Measurements from ENCODE around the gene MCHR2.

MCHR2 gene

DNA sequence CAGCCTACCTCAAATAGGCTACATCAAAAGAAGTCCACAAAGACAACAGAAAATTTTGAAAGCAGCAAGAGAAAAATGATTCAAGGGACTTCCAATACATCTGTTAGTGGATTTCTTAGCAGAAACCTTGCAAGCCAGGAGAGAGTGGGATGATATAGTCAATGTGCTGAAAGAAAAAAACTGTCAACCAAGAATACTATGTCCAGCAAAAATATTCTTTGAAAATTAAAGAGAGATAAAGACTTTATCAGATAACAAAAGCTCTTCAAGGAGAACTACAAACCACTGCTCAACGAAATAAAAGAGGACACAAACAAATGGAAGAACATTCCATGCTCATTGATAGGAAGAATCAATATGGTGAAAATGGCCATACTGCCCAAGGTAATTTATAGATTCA is 34.0 kb downstream of the MCHR2 start:
- no peak overlapping the region for H3K4me3 ChIP-seq (ENCODE audit: low read depth, low read length)
- no peak for DNase-seq (ENCODE audit: low read depth)
- no peak for TF ChIP-seq CTCF (IDR thresholded peaks at IDR 0.05; ENCODE audit: insufficient read depth, low read depth, low read length, missing control alignments)

DNA sequence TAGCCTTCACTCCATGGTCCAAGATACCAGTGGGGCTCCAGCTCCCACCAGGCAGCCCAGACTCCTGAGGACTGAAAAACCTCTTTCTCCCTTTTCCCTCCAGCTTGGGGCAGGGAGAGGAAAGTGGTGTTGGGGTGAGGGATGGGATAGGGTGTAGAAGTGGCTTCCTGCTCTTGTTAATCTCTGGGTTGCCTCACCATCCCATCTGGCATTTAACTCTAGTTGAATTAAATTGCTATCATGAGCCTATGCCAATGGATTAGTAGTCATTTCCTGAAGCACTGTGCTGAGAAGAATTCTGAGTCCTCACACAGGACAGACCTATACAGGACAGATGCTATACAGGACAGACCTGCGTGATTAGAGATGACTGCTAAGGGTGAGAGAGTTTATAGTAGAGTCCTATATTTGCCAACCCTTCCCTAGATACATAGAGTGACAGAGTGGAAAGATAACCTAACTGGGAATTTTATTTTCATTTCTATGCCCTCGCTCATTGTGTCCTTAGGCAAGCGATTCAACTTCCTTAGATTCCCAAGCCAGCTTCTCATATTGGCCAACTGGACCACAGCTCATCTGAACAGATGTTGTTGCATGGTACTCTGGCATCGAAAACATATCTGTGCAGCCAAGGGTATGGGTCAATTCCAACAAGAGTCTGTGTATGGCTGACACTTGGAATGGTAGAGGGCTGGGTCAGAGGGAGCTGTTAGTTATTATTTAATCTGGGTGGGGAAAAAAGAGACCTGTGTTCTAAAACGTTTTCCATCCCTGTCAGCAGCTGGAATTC is 42.8 kb downstream of the MCHR2 start:
- no peak for TF ChIP-seq CTCF (IDR thresholded peaks at IDR 0.05; ENCODE audit: insufficient read depth, low read depth, low read length, missing control alignments)
- no peak for DNase-seq (ENCODE audit: low read depth)
- no peak overlapping the region for H3K4me3 ChIP-seq (ENCODE audit: low read depth, low read length)

DNA sequence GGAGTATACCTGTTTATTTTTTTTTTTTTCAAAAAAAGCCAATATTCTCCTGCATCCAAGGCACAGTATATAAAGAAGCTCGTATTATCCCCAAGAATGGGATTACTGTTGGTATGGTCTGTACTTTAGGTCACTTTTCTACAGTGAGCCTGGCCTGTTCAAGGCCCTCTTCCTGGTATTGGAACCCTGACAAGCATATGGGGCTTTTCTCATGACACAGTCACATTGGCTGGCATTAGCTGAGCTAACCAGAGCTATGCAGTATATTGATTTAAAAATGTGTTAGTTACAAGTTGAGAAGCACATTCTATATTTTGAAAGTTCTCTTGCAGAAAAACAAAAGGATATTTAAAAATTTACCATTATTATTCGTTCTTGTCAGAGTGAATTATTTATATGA is 48.0 kb downstream of the MCHR2 start:
- DNase-seq (ENCODE audit: low read depth): no peak
- no peak overlapping the region for H3K4me3 ChIP-seq (ENCODE audit: low read depth, low read length)
- no peak for TF ChIP-seq CTCF (IDR thresholded peaks at IDR 0.05; ENCODE audit: insufficient read depth, low read depth, low read length, missing control alignments)

DNA sequence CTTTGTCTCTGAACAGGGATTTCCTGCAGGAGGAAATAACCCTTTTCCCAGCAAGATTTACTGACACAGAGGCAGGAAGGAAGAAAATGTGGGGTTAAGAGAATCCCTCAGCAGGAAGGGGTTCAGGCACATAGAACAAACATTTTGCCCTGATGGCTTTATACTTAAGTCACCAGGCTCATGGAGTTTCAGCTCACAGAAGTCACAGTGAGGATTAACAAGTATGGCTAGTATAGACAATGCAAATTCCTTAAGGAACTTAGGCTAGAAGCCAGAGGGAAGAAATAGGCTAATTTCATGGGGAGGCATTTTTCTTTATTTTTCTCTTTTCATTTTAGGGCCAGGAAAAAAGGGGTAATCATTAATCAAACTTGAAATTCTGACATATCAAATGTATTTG is 50.2 kb downstream of the MCHR2 start:
- no peak overlapping the region for H3K4me3 ChIP-seq (ENCODE audit: low read depth, low read length)
- no peak for DNase-seq (ENCODE audit: low read depth)
- no peak for TF ChIP-seq CTCF (IDR thresholded peaks at IDR 0.05; ENCODE audit: insufficient read depth, low read depth, low read length, missing control alignments)

- no peak for DNase-seq (ENCODE audit: low read depth)
- no peak for TF ChIP-seq CTCF (IDR thresholded peaks at IDR 0.05; ENCODE audit: insufficient read depth, low read depth, low read length, missing control alignments)
- H3K4me3 ChIP-seq (ENCODE audit: low read depth, low read length): no peak overlapping the region
These were observed 53.4 kb downstream of the MCHR2 start for GRCh38 chr6:99940582-99940981.

DNA sequence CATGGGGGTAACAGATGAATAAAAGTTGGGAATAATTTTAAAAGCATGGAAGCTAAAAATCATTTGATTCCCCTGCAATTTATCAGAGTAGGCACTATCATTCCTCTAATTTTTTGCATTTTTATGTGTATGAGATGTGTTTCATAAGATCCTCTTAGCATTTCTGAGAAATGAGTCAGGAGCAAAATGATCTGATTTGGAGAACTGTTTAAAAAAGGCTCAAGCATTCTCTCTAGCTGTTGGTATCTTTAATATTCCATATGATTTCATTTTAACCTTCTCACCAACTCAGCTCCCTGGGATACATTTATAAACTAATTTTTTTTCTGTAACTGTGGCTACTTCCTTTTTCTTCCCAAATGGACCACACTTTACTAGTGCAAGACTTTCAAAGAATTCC is 60.9 kb downstream of the MCHR2 start:
- H3K4me3 ChIP-seq (ENCODE audit: low read depth, low read length): no peak overlapping the region
- DNase-seq (ENCODE audit: low read depth): no peak
- TF ChIP-seq CTCF (IDR thresholded peaks at IDR 0.05; ENCODE audit: insufficient read depth, low read depth, low read length, missing control alignments): no peak

DNA sequence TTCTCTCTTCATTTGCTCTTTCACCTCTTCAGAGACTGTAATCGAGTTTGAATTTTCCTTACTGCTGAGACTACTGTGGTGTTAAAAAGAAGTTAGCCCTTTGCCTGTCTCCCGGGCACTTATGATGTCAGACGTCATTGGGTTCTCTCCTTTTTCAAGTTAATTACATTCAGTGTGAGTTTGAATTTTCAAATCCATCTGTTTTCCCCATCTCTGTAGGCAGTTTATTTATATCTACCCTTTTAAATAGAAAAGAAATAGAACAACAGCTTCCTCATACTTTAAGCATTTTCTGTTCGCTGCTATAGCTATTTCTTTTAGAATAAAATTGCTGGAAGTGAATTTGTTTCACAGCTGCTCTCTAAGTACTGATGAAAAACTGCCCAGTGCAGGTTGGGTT is 81.4 kb downstream of the MCHR2 start:
- H3K4me3 ChIP-seq (ENCODE audit: low read depth, low read length): no peak overlapping the region
- TF ChIP-seq CTCF (IDR thresholded peaks at IDR 0.05; ENCODE audit: insufficient read depth, low read depth, low read length, missing control alignments): no peak
- no peak for DNase-seq (ENCODE audit: low read depth)

All from GM12865 (cell line).